HepG2 (cell line): ENCODE measurements around the gene TGM6. TPM values are rescaled to one million over a fixed set of nuclear protein-coding genes. Genes with fewer than 3 reads are reported as not detected.

Experiments used
- ATAC-seq: fragments of 200-7000 bp; cut with Tn5 transposase; 3 replicates; pipeline ENCODE4 v1.9.1; 2020; ENCODE audit warnings: mild to moderate bottlenecking, moderate library complexity
- BruUV-seq: library from RNA; stranded (reverse); fragments of 400-500 nt; replicated peaks from 2 replicates; lab custom pipeline; 2021; lab: Mats Ljungman, UMichigan
- CTCF ChIA-PET: fragments of 300-600 bp; formaldehyde crosslinking; extraction: SDS; loops from one replicate; lab custom pipeline; 2021; ENCODE audit warnings: low total read pairs, inconsistent platforms, low intra/inter-chr PET ratio; lab: Yijun Ruan, JAX
- POLR2A ChIA-PET: fragments of 350-600 bp; sonication (Branson Sonifier 250); formaldehyde crosslinking; loops from one replicate; lab custom pipeline; 2020; ENCODE audit warnings: antibody characterized with exemption, inconsistent platforms; lab: Yijun Ruan, JAX
- DNase-seq: peaks from one replicate; pipeline ENCODE4 v3.0.0-alpha.2; 2015; ENCODE audit warnings: low spot score
- FAIRE-seq: peaks from 3 replicates; lab custom pipeline; 2011; peaks lifted over from hg19 to GRCh38; lab: Jason Lieb, UNC
- H2AFZ ChIP-seq: one replicate; pipeline ENCODE4 v1.6.1; 2011; ENCODE audit warnings: low read length, inconsistent platforms
- H3K27ac ChIP-seq: fragments of 300-600 bp; 3 replicates; pipeline ENCODE4 v1.8.0; 2011; ENCODE audit warnings: mixed run types, mild to moderate bottlenecking, mixed read lengths, low read length, inconsistent platforms; ENCODE audit not compliant: insufficient read depth; ENCODE audit errors: extremely low read length
- H3K27me3 ChIP-seq, 2 experiments: fragments of 200-600 bp in 1 of 2; 2 replicates in 1 of 2; 3 replicates in 1 of 2; pipeline versions ENCODE4 v1.6.0 to v1.8.0; 2011; ENCODE audit warnings: low read length in 2 of 2, mild to moderate bottlenecking in 2 of 2, moderate library complexity in 2 of 2, inconsistent platforms in 1 of 2; ENCODE audit not compliant: insufficient read depth in 2 of 2, control insufficient read depth in 1 of 2
- H3K36me3 ChIP-seq, 2 experiments: fragments of 200-600 bp in 1 of 2; replicated peaks in 1 of 2; 2 replicates in 1 of 2; 3 replicates in 1 of 2; pipeline versions ENCODE4 v1.5.1 to v1.8.0; 2011; ENCODE audit warnings: low read length in 2 of 2, inconsistent platforms in 1 of 2; ENCODE audit not compliant: insufficient read depth in 2 of 2, control insufficient read depth in 1 of 2
- H3K4me1 ChIP-seq: 2 replicates; pipeline ENCODE4 v1.5.1; 2012; ENCODE audit warnings: low read length, inconsistent platforms; ENCODE audit not compliant: insufficient read depth
- H3K4me2 ChIP-seq: 2 replicates; pipeline ENCODE4 v1.6.0; 2011; ENCODE audit warnings: low read depth, low read length, inconsistent platforms
- H3K4me3 ChIP-seq, 3 experiments: fragments of 200-600 bp in 1 of 3; sonication (generic), shearing (Covaris generic) in 1 of 3; replicated peaks in 1 of 3; 2 replicates each; pipeline ENCODE4 v1.5.1; 2011 to 2016; ENCODE audit warnings: low read length in 3 of 3, inconsistent platforms in 2 of 3, low read depth in 2 of 3, mild to moderate bottlenecking in 2 of 3, control low read depth in 1 of 3, mixed read lengths in 1 of 3; ENCODE audit not compliant: insufficient read depth in 1 of 3
- H3K79me2 ChIP-seq: one replicate; pipeline ENCODE4 v1.6.1; 2011; ENCODE audit warnings: low read length, inconsistent platforms; ENCODE audit not compliant: insufficient read depth
- H3K9ac ChIP-seq: 2 replicates; pipeline ENCODE4 v1.6.0; 2011; ENCODE audit warnings: mild to moderate bottlenecking, low read depth, low read length, inconsistent platforms; ENCODE audit not compliant: insufficient read depth
- H3K9me3 ChIP-seq: 2 replicates; pipeline ENCODE4 v1.5.1; 2012; ENCODE audit warnings: mild to moderate bottlenecking, low read length
- H4K20me1 ChIP-seq: 2 replicates; pipeline ENCODE4 v1.6.0; 2011; ENCODE audit warnings: inconsistent platforms, mild to moderate bottlenecking, low read length, moderate library complexity; ENCODE audit not compliant: insufficient read depth
- CREBL2 ChIP-seq: sonication (generic); formaldehyde crosslinking; IDR thresholded peaks from 2 replicates; pipeline ENCODE4 v1.8.1; 2023; ENCODE audit warnings: missing genetic modification reagents, mild to moderate bottlenecking, borderline replicate concordance
- FOXP4 ChIP-seq: sonication (generic); formaldehyde crosslinking; IDR thresholded peaks from 2 replicates; pipeline ENCODE4 v1.4.0; 2020; ENCODE audit warnings: missing genetic modification reagents
- JDP2 ChIP-seq: sonication (generic); formaldehyde crosslinking; IDR thresholded peaks from 2 replicates; pipeline ENCODE4 v1.8.1; 2022; ENCODE audit warnings: missing genetic modification reagents, borderline replicate concordance
- PITX1 ChIP-seq: sonication (generic); formaldehyde crosslinking; IDR thresholded peaks from 2 replicates; pipeline ENCODE4 v1.5.1; 2020; ENCODE audit warnings: mild to moderate bottlenecking, missing genetic modification reagents
- TFDP2 ChIP-seq: sonication (generic); formaldehyde crosslinking; IDR thresholded peaks from 2 replicates; pipeline ENCODE4 v1.4.0; 2020; ENCODE audit warnings: missing genetic modification reagents
- ZNF552 ChIP-seq: sonication (generic); formaldehyde crosslinking; IDR thresholded peaks from 2 replicates; pipeline ENCODE4 v1.9.0; 2022; ENCODE audit warnings: missing genetic modification reagents, mild to moderate bottlenecking, borderline replicate concordance
- ZNF570 ChIP-seq: sonication (generic); formaldehyde crosslinking; IDR thresholded peaks from 2 replicates; pipeline ENCODE4 v1.4.0; 2020; ENCODE audit warnings: mild to moderate bottlenecking, missing genetic modification reagents, borderline replicate concordance
- ZNF577 ChIP-seq: sonication (generic); formaldehyde crosslinking; IDR thresholded peaks from 2 replicates; pipeline ENCODE4 v1.4.0; 2020; ENCODE audit warnings: mild to moderate bottlenecking, low read depth, missing genetic modification reagents, borderline replicate concordance
- WGBS: methylation state at CpG from one replicate; pipeline ENCODE4 v1.1.6; 2017; ENCODE audit warnings: low lambda C conversion rate; 5-methylcytosine and 5-hydroxymethylcytosine counted together
- in situ Hi-C: cut with HindIII; loops from 2 replicates; pipeline ENCODE4 v1.10.0; 2017; ENCODE audit warnings: low pct_unique_long_range_greater_than_20kb; ENCODE audit not compliant: extremely low pct_ligation_motif_present
- intact Hi-C: fragments of 100-400 bp; cut with micrococcal nuclease; formaldehyde crosslinking; loops from one replicate; pipeline ENCODE4 v1.10.0; 2022; ENCODE audit not compliant: unreplicated experiment
- polyA plus RNA-seq, 8 experiments: library from polyadenylated mRNA; depleted of rRNA in 3 of 8; stranded (reverse) in 7 of 8; unstranded in 1 of 8; fragments of >200 nt; fragmentation: Illumina TruSeq in 4 of 8; extraction: Trizol in 4 of 8; gene quantifications; 2 replicates each; pipeline versions ENCODE4 v1.2.1 to v1.2.3, GENCODE V29; 2011 to 2016; ENCODE audit warnings: low read depth in 4 of 8, missing spikeins in 1 of 8, mixed read lengths in 1 of 8; ENCODE audit not compliant: insufficient read depth in 1 of 8
- total RNA-seq, 5 experiments: library from RNA; depleted of rRNA; stranded (reverse); fragments of >200 nt; fragmentation: Illumina TruSeq; extraction: Trizol; gene quantifications; 2 replicates each; pipeline ENCODE4 v1.2.3, GENCODE V29; 2016; ENCODE audit warnings: low read depth in 1 of 5

TGM6 gene
- total and polyA plus RNA-seq, 2 of the 13 experiments (the other 11 are each of a cell fraction or from before 2014, with no cell fraction given), result not detected

- H3K4me2 ChIP-seq, result no peak overlapping the region
- FAIRE-seq, result no peak
- H3K27ac ChIP-seq, result no peak overlapping the region
- no peak for ATAC-seq
- H3K27me3 ChIP-seq, result no peaks in the 10 kb centered on the region
- BruUV-seq, result no TSS peak
- H3K4me1 ChIP-seq, result no peaks in the 10 kb centered on the region
- no peak overlapping the region for H2AFZ ChIP-seq
- no peaks in the 10 kb centered on the region for H3K79me2 ChIP-seq
- ChIA-PET POLR2A (no interaction called here), CTCF (interaction anchor here (1.1 to 2.6 kb wide), 4 partner anchors 30 to 486 kb away, joined by 3 to 18 read pairs (median 4); no protein-coding TSS in a partner anchor)
- H3K9ac ChIP-seq, result no peak overlapping the region
- H3K36me3 ChIP-seq, result no peaks in the 10 kb centered on the region
- no peak overlapping the region for H3K4me3 ChIP-seq
- TF ChIP-seq CREBL2, result no peak
- no peak for TF ChIP-seq ZNF552 (CRISPR knock-in tag)
- no peak for TF ChIP-seq FOXP4 (CRISPR knock-in tag)
- no peak for TF ChIP-seq JDP2 (CRISPR knock-in tag)
- TF ChIP-seq PITX1, result no peak
- TF ChIP-seq ZNF570 (CRISPR knock-in tag), result no peak
- no peak for TF ChIP-seq TFDP2 (CRISPR knock-in tag)
- no peak for TF ChIP-seq ZNF577 (CRISPR knock-in tag)
- H3K9me3 ChIP-seq, result no peaks in the 10 kb centered on the region
- intact Hi-C loops (no loop called here), in situ Hi-C loops (loop anchor here (5.0 kb wide), 1 partner anchor 244 kb away; no protein-coding TSS in a partner anchor)
- 42% methylated on average over 5 of the region's 5 CpGs for WGBS
- DNase-seq, result no peak
- H4K20me1 ChIP-seq, result no peaks in the 10 kb centered on the region; the same call in 1 of the 2 replicates
Observed at GRCh38 chr20:2451422-2451821, 70.7 kb downstream of the TGM6 start.
